Measurements from ENCODE around the gene ENDOD1.

Gene ENDOD1

GRCh38 chr11:95076416-95076815, 13.2 kb upstream of the ENDOD1 start:
- DNase-seq (ENCODE audit: low read depth): no peak

GRCh38 chr11:95076981-95077380, 12.7 kb upstream of the ENDOD1 start:
- DNase-seq (ENCODE audit: low read depth): no peak

GRCh38 chr11:95078526-95078925, 11.1 kb upstream of the ENDOD1 start:
- no peak for DNase-seq (ENCODE audit: low read depth)

GRCh38 chr11:95081010-95081409, 8.6 kb upstream of the ENDOD1 start:
- no peak for DNase-seq (ENCODE audit: low read depth)

GRCh38 chr11:95081412-95081811, 8.2 kb upstream of the ENDOD1 start:
- DNase-seq (ENCODE audit: low read depth): no peak

GRCh38 chr11:95082576-95083001, 7.1 kb upstream of the ENDOD1 start:
- DNase-seq (ENCODE audit: low read depth): no peak

GRCh38 chr11:95084509-95084908, 5.1 kb upstream of the ENDOD1 start:
- no peak for DNase-seq (ENCODE audit: low read depth)

- no peak for DNase-seq (ENCODE audit: low read depth)
Observed at GRCh38 chr11:95085117-95085816, 4.4 kb upstream of the ENDOD1 start.

GRCh38 chr11:95086151-95086550, 3.5 kb upstream of the ENDOD1 start:
- no peak for DNase-seq (ENCODE audit: low read depth)

- no peak for DNase-seq (ENCODE audit: low read depth)
Observed at GRCh38 chr11:95086836-95087570, 2.6 kb upstream of the ENDOD1 start.

- no peak for DNase-seq (ENCODE audit: low read depth)
Observed at GRCh38 chr11:95088946-95089619, 563 bp upstream of the ENDOD1 start.

- DNase-seq (ENCODE audit: low read depth): no peak
Observed at GRCh38 chr11:95091663-95092180, 2.1 kb downstream of the ENDOD1 start.

GRCh38 chr11:95092549-95093324, 3.1 kb downstream of the ENDOD1 start:
- DNase-seq (ENCODE audit: low read depth): peak; percentile 57

GRCh38 chr11:95093548-95093947, 3.9 kb downstream of the ENDOD1 start:
- DNase-seq (ENCODE audit: low read depth): no peak

- peak; percentile 33 for DNase-seq (ENCODE audit: low read depth)
Observed at GRCh38 chr11:95095858-95096587, 6.4 kb downstream of the ENDOD1 start.

GRCh38 chr11:95097209-95097608, 7.6 kb downstream of the ENDOD1 start:
- no peak for DNase-seq (ENCODE audit: low read depth)

GRCh38 chr11:95098826-95099225, 9.2 kb downstream of the ENDOD1 start:
- DNase-seq (ENCODE audit: low read depth): no peak

GRCh38 chr11:95100191-95100648, 10.6 kb downstream of the ENDOD1 start:
- no peak for DNase-seq (ENCODE audit: low read depth)

GRCh38 chr11:95100856-95101507, 11.3 kb downstream of the ENDOD1 start:
- no peak for DNase-seq (ENCODE audit: low read depth)

- DNase-seq (ENCODE audit: low read depth): no peak
Observed at GRCh38 chr11:95101935-95102334, 12.3 kb downstream of the ENDOD1 start.

GRCh38 chr11:95102733-95103132, 13.1 kb downstream of the ENDOD1 start:
- no peak for DNase-seq (ENCODE audit: low read depth)
